ENCODE measurements around the gene AUTS2.
A peak's percentile ranks its signal among the peaks of the same experiment; 100 is the strongest.

The AUTS2 gene

DNA sequence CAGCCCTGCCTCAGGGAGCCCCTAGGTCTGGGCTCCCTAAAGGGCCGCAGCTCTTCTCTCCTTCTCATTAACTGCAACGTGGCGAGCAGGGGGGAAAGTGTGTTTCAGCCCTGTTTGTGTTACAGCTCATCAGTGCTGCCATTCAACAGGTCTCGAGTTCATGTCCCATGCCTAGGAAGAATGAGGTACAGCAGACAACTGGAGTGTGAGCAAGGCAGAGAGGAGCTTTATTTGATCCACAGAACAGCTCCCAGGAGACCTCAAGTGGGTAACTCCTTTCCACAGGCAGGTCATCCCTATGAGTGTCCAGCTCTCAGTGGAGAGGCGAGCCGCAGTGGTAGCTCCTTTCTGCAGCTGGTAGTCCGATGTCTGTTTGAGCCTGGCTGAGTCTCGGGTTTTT lies 313.1 kb downstream of the AUTS2 start:
- no peak for DNase-seq

- DNase-seq, result no peak
Observed at GRCh38 chr7:69912141-69912540, 313.9 kb downstream of the AUTS2 start.

- no peak for DNase-seq
Observed at GRCh38 chr7:69912846-69913245, 314.6 kb downstream of the AUTS2 start.

GRCh38 chr7:69919426-69920111 lies 321.3 kb downstream of the AUTS2 start:
- no peak for DNase-seq

- DNase-seq, result no peak
Observed at GRCh38 chr7:69920797-69921196, 322.5 kb downstream of the AUTS2 start.

DNA sequence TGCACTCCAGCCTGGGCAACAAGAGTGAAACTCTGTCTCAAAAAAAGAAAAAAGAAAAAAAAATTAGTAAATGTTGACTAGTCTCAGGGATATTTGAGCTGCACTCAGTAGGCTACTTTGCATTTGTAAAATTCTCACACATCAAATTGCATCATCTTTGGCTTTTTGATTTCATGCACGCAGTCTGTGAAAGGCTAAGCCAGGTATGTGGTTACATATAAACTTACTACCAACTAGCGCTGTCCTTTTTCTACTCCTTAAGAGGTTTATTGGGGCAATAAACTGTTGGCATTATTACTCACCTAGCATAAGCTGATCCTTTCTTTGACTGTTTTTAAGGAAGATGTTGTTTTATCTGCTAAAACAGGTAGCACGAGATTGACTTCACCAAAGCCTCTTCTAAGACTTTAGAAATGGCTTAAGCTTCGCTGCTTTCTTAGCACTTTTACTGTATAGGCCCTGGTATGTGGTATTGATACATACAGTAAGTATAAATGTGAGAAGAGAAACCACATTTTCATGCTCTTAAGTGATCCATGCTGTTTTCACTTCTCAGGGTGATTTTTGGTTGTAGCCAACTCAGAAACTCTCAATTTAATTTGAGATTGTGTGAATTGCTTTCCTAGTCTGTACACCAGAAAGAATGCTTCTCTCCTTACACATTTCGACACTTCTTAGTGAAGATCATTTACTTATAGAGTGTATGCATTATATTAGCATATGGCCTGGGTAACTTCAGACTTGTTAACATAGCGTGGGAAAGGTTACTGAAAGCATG lies 323.9 kb downstream of the AUTS2 start:
- DNase-seq, result no peak

GRCh38 chr7:69927461-69927860 lies 329.2 kb downstream of the AUTS2 start:
- DNase-seq, result no peak

DNA sequence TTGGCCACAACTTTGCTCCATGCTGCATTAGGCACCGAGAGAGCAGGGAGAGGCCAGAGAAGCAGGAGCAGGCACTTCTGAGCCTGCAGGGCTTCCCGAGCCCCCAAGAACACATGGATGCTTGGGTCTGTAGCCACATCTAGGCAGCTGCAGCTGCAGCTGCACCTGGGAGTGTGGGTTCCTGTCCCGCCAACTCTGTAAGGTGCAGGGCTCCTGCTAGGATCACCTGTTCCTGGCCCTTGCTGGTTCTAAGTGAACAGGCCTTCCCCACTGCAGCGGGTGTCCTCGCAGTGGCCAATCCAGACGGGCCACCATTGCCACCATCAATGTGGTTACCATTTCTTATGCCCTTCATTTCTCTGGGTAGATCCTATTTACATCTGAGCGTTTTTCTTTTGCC lies 330.3 kb downstream of the AUTS2 start:
- no peak for DNase-seq

GRCh38 chr7:69929622-69930021 lies 331.3 kb downstream of the AUTS2 start:
- no peak for DNase-seq

- no peak for DNase-seq
Observed at GRCh38 chr7:69932034-69932628, 333.9 kb downstream of the AUTS2 start.

DNA sequence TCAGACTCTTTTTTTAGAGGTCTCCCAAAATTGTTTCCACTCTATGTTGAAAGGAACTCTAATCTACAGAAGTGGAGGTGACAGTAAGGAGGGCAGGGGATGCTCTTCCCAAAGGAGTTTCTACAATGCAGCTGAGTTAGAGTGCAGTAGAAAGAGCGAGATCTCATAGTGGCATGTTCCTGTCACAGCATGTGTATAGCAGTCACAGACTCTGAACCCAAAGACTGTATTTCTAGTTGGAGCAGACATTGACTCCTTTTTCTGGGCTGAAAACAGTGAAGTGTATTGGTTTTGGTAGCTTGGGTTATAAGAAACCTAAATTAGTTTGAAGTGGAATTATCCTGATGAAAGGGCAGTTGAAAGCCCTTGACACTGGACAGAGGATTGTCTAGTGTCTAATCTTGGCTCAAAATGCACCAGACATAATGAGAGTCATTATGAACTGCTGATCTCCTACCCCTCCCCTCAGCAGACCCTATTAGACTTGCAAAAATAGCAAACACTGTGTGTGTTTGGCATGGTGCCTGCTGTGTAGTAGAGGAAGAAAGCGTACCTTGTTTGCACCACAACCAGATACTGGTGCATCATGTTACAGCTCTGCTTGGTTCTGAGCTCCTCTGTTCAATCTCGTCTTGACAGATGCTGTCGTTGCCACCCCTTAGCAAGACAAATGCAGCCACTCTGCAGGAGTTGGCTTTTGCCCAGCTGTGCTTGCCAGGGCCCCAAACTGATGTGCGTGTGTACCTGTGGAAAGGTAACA lies 336.0 kb downstream of the AUTS2 start:
- DNase-seq, result peak; percentile 84

DNA sequence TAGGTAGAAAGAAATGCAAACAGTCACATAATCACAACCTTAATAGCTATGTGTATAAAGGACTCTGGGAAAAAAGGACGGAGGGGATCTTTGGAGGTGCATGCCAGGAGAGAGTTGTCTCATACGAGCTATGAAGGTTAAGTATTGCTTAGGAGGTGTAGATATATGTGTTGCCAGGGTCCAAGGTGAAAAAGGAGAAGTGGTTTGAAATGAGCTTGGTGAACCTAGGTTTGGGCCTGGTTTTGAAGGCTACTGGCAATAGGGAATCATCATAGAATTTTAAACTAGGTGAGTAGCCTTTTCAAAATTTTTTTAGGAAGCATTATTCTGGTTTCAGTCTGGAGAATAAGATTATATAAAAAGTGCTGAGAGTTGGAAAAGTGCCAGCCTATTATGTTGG lies 336.8 kb downstream of the AUTS2 start:
- no peak for DNase-seq

GRCh38 chr7:69937097-69937496 lies 338.8 kb downstream of the AUTS2 start:
- no peak for DNase-seq

GRCh38 chr7:69939317-69939716 lies 341.0 kb downstream of the AUTS2 start:
- DNase-seq, result no peak

- no peak for DNase-seq
Observed at GRCh38 chr7:69941077-69941651, 342.9 kb downstream of the AUTS2 start.

DNA sequence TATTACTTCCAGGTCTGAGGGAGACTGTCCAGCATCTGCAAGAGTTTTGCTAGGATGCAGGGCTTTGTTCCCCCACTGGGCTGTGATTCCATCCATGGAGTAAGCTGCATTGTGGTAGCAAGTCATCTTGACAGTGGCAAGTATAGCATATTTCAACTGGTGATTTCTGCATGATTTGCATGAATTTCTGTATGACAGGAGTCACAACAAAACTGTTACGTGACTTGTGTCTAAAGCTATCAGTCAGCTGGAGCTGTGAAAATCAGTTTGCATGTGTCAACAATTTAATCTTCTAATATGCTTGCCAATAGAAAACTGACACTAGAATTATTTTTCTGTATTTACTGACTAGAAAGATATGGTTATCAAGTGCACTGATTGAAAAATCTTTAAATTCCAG lies 344.3 kb downstream of the AUTS2 start:
- DNase-seq, result no peak

- DNase-seq, result no peak
Observed at GRCh38 chr7:69946901-69947300, 348.6 kb downstream of the AUTS2 start.

DNA sequence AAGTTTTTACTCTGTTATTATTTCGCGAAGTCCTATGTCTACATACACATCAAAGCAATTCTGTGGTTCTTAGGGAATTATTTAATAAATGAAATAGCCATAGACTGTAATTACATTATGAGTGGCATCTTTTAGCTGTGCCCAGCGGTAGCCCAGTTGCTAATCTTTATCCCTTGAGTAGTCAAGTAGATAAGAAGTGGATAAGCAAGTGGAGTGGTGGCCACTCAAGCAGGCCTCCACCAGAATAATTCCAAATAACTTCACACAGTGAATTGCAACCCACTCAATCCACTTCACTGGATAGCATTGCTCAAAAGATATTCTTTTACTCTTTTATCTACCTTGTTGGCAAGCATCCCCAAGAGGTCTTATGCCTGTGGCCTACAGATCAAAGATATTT lies 349.7 kb downstream of the AUTS2 start:
- DNase-seq, result no peak

DNA sequence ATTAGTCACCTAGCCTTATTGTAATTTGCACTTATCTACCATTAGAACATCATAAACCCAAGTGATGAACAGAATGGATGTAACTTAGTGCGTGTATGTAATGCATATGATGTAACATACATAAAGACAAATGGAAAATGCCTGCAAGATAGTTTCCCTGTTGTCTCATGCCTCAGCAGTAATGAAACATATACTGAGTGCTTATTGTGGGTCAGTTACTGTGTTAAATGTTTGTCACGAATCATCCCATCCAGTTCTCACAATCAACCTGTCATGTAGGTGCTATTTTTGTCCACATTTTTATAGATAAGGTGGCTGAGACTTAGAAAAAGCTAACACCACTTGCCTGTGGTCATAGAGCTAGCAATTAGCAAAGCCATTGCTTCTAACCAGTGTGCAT lies 350.8 kb downstream of the AUTS2 start:
- no peak for DNase-seq

- no peak for DNase-seq
Observed at GRCh38 chr7:69951458-69951857, 353.2 kb downstream of the AUTS2 start.

DNA sequence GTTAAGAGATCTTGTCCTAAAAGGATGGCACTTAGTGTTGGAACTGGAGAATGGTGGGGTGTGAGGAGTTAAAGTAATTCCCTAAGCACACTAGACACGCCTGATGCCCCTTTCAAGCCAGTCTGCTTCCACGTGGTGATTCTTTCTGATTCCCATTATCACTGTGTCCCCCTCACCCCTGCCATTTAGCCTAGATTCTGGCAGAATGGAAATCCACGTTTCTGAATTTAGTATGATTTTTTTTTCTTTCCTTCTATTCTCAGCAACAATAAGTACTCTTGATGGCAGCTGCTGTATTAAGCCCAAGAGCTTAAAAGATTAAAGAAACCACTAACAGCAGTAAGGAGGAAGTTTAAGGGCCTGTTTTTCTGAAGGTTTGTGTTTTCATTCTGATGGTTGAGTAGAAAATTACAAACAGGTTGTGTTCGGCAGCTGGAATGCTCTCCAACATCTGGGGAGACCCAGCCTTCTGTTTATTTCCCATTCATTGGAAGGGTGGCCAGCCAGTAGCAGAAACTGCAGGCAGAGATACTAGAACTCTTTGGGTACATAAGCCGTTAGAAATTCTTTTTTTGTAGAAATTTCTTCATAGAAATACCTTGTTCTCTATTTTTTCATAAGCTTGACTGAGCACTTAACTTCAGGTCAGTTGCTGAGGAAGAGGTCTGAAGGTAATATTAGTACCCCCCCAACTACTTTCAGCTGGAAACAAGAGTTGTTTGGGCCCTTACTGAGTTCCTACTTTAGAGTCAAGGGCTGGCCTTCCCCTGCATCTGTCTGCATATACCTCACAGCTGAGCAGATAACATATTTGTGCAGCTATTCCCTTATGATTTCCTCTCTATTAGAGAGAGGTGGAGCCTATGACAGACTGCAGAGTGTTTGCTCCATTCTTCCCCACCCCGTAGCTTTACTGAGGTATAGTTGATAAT lies 355.1 kb downstream of the AUTS2 start:
- DNase-seq, result no peak

DNA sequence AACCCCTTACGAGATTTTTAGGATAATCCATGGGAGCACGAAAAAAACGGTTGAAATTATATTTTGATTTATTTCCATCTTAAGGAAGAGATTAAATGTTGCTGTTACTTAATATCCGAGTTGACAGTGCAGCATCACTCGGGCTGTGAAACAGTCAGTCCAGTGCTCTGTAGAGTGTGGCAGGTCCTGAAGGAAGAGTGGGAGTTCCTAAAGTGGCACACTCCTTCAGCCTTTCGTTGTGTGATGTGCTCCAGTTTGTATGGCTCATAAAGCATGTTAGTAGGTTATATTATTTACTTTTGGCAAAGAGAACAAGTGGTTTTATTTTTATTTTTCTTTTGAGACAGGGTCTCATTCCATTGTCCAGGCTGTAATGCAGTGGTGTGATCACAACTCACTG lies 358.3 kb downstream of the AUTS2 start:
- DNase-seq, result no peak
